CD14-positive monocyte (primary cell): ENCODE measurements around the gene PPP1R16B. TPM values are rescaled to one million over a fixed set of nuclear protein-coding genes. Genes with fewer than 3 reads are reported as not detected.
A peak's percentile ranks its signal among the peaks of the same experiment; 100 is the strongest.

Source experiments
- DNase-seq, 3 donors: peaks; one replicate each; pipeline ENCODE4 v3.0.0-alpha.2; 2011 to 2022
- H2AFZ ChIP-seq: 2 replicates; pipeline ENCODE4 v1.6.0; 2012; ENCODE audit warnings: mild to moderate bottlenecking, low read depth, low read length, inconsistent platforms; ENCODE audit not compliant: insufficient read depth, poor library complexity, severe bottlenecking
- H3K27ac ChIP-seq, 2 donors: 1 replicate in 1 of 2; 2 replicates in 1 of 2; pipeline ENCODE4 v1.5.1; 2012 to 2013; ENCODE audit warnings: low read length in 2 of 2, control low read depth in 1 of 2, inconsistent platforms in 1 of 2, low read depth in 1 of 2, mild to moderate bottlenecking in 1 of 2
- H3K27me3 ChIP-seq, 2 donors: one replicate each; pipeline versions ENCODE4 v1.6.0 to v1.6.1; 2011 to 2013; ENCODE audit warnings: low read length in 2 of 2; ENCODE audit not compliant: control insufficient read depth in 2 of 2, insufficient read depth in 2 of 2
- H3K36me3 ChIP-seq, 2 donors: replicated peaks in 1 of 2; 1 replicate in 1 of 2; 2 replicates in 1 of 2; pipeline versions ENCODE4 v1.5.1 to v1.6.1; 2012 to 2013; ENCODE audit warnings: low read length in 2 of 2, control low read depth in 1 of 2, inconsistent platforms in 1 of 2, mild to moderate bottlenecking in 1 of 2; ENCODE audit not compliant: insufficient read depth in 2 of 2, control insufficient read depth in 1 of 2
- H3K4me1 ChIP-seq, 2 donors: 1 replicate in 1 of 2; 2 replicates in 1 of 2; pipeline versions ENCODE4 v1.5.1 to v1.6.1; 2012 to 2013; ENCODE audit warnings: low read length in 2 of 2, control low read depth in 1 of 2, inconsistent platforms in 1 of 2, mild to moderate bottlenecking in 1 of 2, moderate library complexity in 1 of 2; ENCODE audit not compliant: insufficient read depth in 2 of 2, control insufficient read depth in 1 of 2
- H3K4me2 ChIP-seq: replicated peaks from 2 replicates; pipeline ENCODE3; 2012; ENCODE audit warnings: low read length, moderate library complexity, mild to moderate bottlenecking; ENCODE audit not compliant: poor library complexity, severe bottlenecking; ENCODE audit errors: extremely low read depth
- H3K4me3 ChIP-seq, 3 experiments: fragments of 200-600 bp in 1 of 3; sonication (generic) in 1 of 3; replicated peaks in 1 of 3; 1 replicate in 2 of 3; 2 replicates in 1 of 3; pipeline ENCODE4 v1.5.1; 2011 to 2013; ENCODE audit warnings: low read length in 3 of 3, mild to moderate bottlenecking in 3 of 3, control low read depth in 2 of 3, low read depth in 2 of 3, inconsistent platforms in 1 of 3, moderate library complexity in 1 of 3
- H3K79me2 ChIP-seq: 2 replicates; pipeline ENCODE4 v1.6.0; 2012; ENCODE audit warnings: mild to moderate bottlenecking, control low read depth, inconsistent platforms, low read length, moderate library complexity; ENCODE audit not compliant: insufficient read depth
- H3K9ac ChIP-seq: 2 replicates; pipeline ENCODE4 v1.6.0; 2017; ENCODE audit warnings: low read length, mild to moderate bottlenecking; ENCODE audit not compliant: insufficient read depth, poor library complexity, severe bottlenecking
- H3K9me3 ChIP-seq, 2 donors: replicated peaks in 1 of 2; 1 replicate in 1 of 2; 2 replicates in 1 of 2; pipeline versions ENCODE4 v1.5.1 to v1.6.1; 2012 to 2013; ENCODE audit warnings: low read length in 2 of 2, control low read depth in 1 of 2; ENCODE audit not compliant: control insufficient read depth in 1 of 2, insufficient read depth in 1 of 2
- H4K20me1 ChIP-seq: 2 replicates; pipeline ENCODE4 v1.6.0; 2012; ENCODE audit warnings: mild to moderate bottlenecking, low read length, control low read depth, moderate library complexity; ENCODE audit not compliant: insufficient read depth
- H3K27ac Mint-ChIP-seq, 7 donors: one replicate each; pipeline ENCODE4 v1.8.0; 2020; ENCODE audit warnings: mild to moderate bottlenecking in 7 of 7, mixed read lengths in 7 of 7, moderate library complexity in 6 of 7, inconsistent platforms in 2 of 7
- H3K27me3 Mint-ChIP-seq, 3 donors: one replicate each; pipeline ENCODE4 v1.8.0; 2021 to 2022; ENCODE audit warnings: low read depth in 3 of 3, mild to moderate bottlenecking in 3 of 3, mixed read lengths in 3 of 3, moderate library complexity in 3 of 3, inconsistent platforms in 1 of 3
- H3K36me3 Mint-ChIP-seq, 2 donors: one replicate each; pipeline ENCODE4 v1.8.0; 2020; ENCODE audit warnings: mixed read lengths in 2 of 2, inconsistent platforms in 1 of 2, mild to moderate bottlenecking in 1 of 2
- H3K4me1 Mint-ChIP-seq: one replicate; pipeline ENCODE4 v1.8.0; 2020; ENCODE audit warnings: mild to moderate bottlenecking, mixed read lengths
- H3K4me3 Mint-ChIP-seq, 2 donors: one replicate each; pipeline ENCODE4 v1.8.0; 2020; ENCODE audit warnings: mild to moderate bottlenecking in 2 of 2, mixed read lengths in 2 of 2, moderate library complexity in 1 of 2
- H3K9me3 Mint-ChIP-seq, 7 donors: one replicate each; pipeline ENCODE4 v1.8.0; 2020 to 2022; ENCODE audit warnings: mixed read lengths in 7 of 7, mild to moderate bottlenecking in 6 of 7, moderate library complexity in 6 of 7, inconsistent platforms in 2 of 7
- CTCF ChIP-seq: fragments of 200-600 bp; IDR thresholded peaks from one replicate; pipeline ENCODE4 v1.8.0; 2022; ENCODE audit warnings: antibody characterized with exemption, mild to moderate bottlenecking
- WGBS: methylation state at CpG from one replicate; pipeline ENCODE4 v1.1.5; 2013; ENCODE audit warnings: missing lambda C conversion rate; ENCODE audit not compliant: insufficient coverage; 5-methylcytosine and 5-hydroxymethylcytosine counted together
- intact Hi-C, 2 donors: fragments of 100-400 bp; cut with micrococcal nuclease; formaldehyde crosslinking; loops; one replicate each; pipeline versions ENCODE4 v1.15.0 to v1.15.1; 2023
- polyA plus RNA-seq, 3 donors: library from polyadenylated mRNA; depleted of rRNA in 1 of 3; unstranded in 2 of 3; stranded (reverse) in 1 of 3; fragments of 300-500 nt in 2 of 3; fragments of >200 nt in 1 of 3; fragmentation: Illumina TruSeq in 2 of 3; gene quantifications; 1 replicate in 2 of 3; 2 replicates in 1 of 3; pipeline ENCODE4 v1.2.3, GENCODE V29; 2012 to 2021

PPP1R16B gene
- polyA plus RNA-seq, 3 donors: 1.1 to 4.4 (median 1.4) TPM

DNA sequence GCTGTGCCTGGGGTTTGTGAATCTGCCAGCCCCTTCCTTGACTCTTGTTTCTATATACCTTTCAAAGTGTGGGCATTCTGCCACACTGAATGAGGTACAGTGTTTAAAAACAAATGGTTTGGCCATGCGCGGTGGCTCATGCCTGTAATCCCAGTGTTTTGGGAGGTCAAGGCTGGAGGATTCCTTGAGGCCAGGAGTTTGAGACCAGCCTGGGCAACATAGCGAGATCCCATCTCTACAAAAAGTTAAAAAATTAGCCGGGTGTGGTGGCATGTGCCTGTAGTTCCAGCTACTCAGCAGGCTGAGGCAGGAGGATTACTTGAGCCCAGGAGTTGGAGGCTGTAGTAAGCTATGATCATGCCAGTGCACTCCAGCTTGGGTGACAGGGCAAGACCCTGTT lies 126.5 kb downstream of the PPP1R16B start:
- Histone ChIP-seq H3K27ac (no peak overlapping the region), H3K4me1 (peaks cover 18% of the 10 kb centered on the region in 2 donors), H3K79me2 (peaks cover 100% of the 10 kb centered on the region), H3K27me3 (no peaks in the 10 kb centered on the region), H3K4me3 (no peak overlapping the region), H3K4me2 (no peak overlapping the region), H3K9me3 (no peaks in the 10 kb centered on the region), H2AFZ (no peak overlapping the region), H3K36me3 (peaks cover 0 to 21% of the 10 kb centered on the region in 2 donors), H3K9ac (no peak overlapping the region), H4K20me1 (no peaks in the 10 kb centered on the region)
- no peak overlapping the region for H3K4me3 Mint-ChIP-seq
- intact Hi-C loops: loop anchor here in 1 of 2 donors (10.0 kb wide), 1 partner anchor 113 kb away; no protein-coding TSS in a partner anchor
- no peaks in the 10 kb centered on the region for H3K9me3 Mint-ChIP-seq
- peaks cover 10 to 27% of the 10 kb centered on the region in 2 donors for H3K36me3 Mint-ChIP-seq
- peaks cover 48% of the 10 kb centered on the region for H3K4me1 Mint-ChIP-seq
- H3K27ac Mint-ChIP-seq: peak overlapping the region in 3 of 7 donors; percentile 0 to 83 (median 50)
- no peak for TF ChIP-seq CTCF
- 100% methylated on average over 2 of the region's 4 CpGs for WGBS
- DNase-seq: no peak
- H3K27me3 Mint-ChIP-seq: peaks cover 0 to 1% (median 0%) of the 10 kb centered on the region in 3 donors

DNA sequence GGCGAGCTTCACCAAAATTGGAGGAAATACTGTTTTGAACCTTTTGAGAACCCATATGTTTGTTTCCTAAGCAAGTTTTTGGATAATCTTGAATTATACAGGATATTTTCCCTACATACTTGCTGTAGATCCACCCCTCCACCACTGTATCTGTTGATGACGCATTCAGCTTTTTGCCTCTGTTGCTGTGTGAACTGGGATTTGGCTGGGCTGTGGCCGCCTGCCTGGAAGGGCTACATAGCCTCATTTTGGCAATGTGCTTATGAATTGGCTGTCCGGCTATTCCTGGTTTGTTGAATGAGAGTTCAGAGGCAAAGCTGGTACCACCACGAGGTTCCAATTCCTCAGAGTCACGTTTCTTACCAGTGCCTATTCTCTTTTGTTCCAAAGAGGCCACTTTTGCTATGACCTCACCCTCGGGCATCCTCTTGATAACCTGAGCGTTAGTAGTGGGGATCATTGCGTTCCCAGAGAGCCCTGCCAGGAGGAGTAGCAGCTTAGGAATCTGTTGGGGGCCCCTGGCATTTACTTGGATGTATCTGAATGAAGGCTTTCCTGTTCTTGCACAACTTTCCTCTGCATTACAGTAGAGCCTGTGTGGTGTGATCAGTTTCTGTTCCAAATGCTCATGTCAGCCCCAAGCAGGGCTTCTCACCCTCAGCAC lies 127.1 kb downstream of the PPP1R16B start:
- Mint-ChIP-seq H3K27me3 (peaks cover 0 to 1% (median 0%) of the 10 kb centered on the region in 3 donors), H3K27ac (peak overlapping the region in 3 of 7 donors; percentile 34 to 74 (median 68)), H3K4me3 (no peak overlapping the region), H3K4me1 (peaks cover 42% of the 10 kb centered on the region), H3K36me3 (peaks cover 10 to 33% of the 10 kb centered on the region in 2 donors), H3K9me3 (no peaks in the 10 kb centered on the region)
- Histone ChIP-seq H3K4me3 (no peak overlapping the region), H3K4me1 (peaks cover 12% of the 10 kb centered on the region in 2 donors), H3K27ac (peak overlapping the region in 1 of 2 donors; percentile 6), H3K4me2 (no peak overlapping the region), H4K20me1 (no peaks in the 10 kb centered on the region), H2AFZ (no peak overlapping the region), H3K79me2 (peaks cover 100% of the 10 kb centered on the region), H3K36me3 (peaks cover 0 to 27% of the 10 kb centered on the region in 2 donors), H3K9ac (no peak overlapping the region), H3K27me3 (no peaks in the 10 kb centered on the region), H3K9me3 (no peaks in the 10 kb centered on the region)
- intact Hi-C loops: loop anchor here in 1 of 2 donors (10.0 kb wide), 1 partner anchor 112 kb away; no protein-coding TSS in a partner anchor
- no peak for TF ChIP-seq CTCF
- DNase-seq: no peak
- WGBS: 74% methylated on average over 7 of the region's 9 CpGs
